Measurements from ENCODE around the gene DNASE1L1.

GRCh38 chrX:154383359-154384283 lies 25.4 kb downstream of the DNASE1L1 start:
- TF ChIP-seq, protein P1, sequence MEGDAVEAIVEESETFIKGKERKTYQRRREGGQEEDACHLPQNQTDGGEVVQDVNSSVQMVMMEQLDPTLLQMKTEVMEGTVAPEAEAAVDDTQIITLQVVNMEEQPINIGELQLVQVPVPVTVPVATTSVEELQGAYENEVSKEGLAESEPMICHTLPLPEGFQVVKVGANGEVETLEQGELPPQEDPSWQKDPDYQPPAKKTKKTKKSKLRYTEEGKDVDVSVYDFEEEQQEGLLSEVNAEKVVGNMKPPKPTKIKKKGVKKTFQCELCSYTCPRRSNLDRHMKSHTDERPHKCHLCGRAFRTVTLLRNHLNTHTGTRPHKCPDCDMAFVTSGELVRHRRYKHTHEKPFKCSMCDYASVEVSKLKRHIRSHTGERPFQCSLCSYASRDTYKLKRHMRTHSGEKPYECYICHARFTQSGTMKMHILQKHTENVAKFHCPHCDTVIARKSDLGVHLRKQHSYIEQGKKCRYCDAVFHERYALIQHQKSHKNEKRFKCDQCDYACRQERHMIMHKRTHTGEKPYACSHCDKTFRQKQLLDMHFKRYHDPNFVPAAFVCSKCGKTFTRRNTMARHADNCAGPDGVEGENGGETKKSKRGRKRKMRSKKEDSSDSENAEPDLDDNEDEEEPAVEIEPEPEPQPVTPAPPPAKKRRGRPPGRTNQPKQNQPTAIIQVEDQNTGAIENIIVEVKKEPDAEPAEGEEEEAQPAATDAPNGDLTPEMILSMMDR (conservative IDR thresholded peaks at IDR 0.05 in 1 of 2, IDR thresholded peaks at IDR 0.05 in 1 of 2; ENCODE audit: low read depth in 1 of 2, low read length in 2 of 2): no peak
- no peak for TF ChIP-seq EZH2 (IDR thresholded peaks at IDR 0.05; ENCODE audit: low read length, missing control alignments)

Data from fibroblast of lung (primary cell).